NCI-H69 (cell line): ENCODE results near the gene SLC39A13.
A peak's percentile ranks its signal among the peaks of the same experiment; 100 is the strongest.

Experiments used
- DNase-seq: peaks from one replicate; lab custom pipeline; 2025; lab: John Stamatoyannopoulos, UW

Gene SLC39A13

DNA sequence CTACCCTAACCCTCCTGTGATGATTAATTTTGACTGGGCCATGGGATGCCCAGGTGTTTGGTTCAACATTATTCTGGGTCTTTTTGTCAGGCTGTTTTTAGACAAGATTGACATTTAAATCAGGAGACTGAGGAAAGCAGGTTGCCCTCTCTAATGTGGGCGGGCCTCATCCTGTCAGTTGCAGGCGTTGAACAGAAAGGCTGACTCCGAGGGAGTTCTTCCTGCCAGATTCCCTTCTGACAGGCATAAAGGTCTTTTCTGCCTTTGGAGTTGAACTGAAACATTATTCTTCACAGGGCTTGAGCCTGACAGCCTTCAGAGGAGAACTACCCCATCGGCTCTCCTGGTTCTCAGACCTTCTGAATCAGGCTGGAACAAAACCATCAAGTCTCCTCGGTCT is 22.1 kb downstream of the SLC39A13 start:
- DNase-seq = no peak

GRCh38 chr11:47431356-47432083 is 23.1 kb downstream of the SLC39A13 start:
- DNase-seq = no peak

GRCh38 chr11:47433157-47433556 is 24.8 kb downstream of the SLC39A13 start:
- no peak for DNase-seq

DNA sequence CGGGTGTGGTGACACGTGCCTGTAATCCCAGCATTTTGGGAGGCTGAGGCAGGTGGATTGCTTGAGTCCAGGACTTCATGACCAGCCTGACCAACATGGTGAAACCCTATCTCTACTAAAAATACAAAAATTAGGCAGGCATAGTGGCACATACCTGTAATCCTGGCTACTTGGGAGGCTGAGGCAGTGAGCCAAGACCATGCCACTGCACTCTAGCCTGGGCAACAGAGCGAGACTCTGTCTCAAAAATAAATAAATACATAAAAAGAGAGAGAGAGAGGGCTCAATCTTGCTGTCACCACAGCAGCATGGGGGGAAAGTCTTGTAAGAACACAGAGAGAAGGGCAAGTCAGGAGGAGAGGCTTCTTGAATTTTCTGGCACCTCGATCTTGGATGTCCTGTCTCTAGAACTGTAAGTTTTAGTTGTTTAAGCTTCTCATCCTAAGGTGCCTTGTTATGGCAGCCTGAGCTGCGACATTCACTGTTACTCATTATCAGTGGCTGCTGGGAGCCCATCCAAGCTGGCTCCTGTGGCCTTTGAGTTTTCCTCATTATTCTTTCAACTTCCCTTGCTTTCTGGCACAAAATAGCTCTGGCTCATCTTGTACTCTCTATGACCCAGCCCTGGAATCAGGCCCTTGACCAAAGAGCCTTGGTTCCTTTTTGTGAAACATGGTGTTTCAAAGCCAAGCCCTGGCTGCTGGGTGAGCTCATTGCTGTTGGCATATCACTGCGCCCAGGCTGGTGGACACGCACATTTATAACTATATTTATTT is 25.8 kb downstream of the SLC39A13 start:
- DNase-seq = no peak

DNA sequence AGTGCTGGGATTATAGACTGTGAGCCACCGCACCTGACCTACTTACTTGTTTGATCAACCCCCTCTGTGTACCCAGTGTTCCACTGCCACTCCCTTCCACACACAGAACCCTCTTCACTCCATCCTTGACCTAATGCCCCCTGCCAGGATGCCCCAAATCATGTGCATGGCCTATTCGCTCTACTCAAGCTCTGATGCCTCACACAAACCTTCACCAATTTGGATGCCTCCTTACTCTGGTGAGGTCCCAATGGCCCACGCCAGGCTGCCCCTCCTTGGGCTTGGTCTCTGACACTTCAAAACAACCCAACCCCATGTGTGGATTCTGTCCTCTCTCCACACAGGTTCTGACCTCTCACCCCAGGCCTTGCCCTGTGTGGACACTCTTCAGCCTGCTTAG is 27.3 kb downstream of the SLC39A13 start:
- no peak for DNase-seq

GRCh38 chr11:47436726-47437125 is 28.3 kb downstream of the SLC39A13 start:
- no peak for DNase-seq

- no peak for DNase-seq
Observed at GRCh38 chr11:47437218-47437745, 28.9 kb downstream of the SLC39A13 start.

DNA sequence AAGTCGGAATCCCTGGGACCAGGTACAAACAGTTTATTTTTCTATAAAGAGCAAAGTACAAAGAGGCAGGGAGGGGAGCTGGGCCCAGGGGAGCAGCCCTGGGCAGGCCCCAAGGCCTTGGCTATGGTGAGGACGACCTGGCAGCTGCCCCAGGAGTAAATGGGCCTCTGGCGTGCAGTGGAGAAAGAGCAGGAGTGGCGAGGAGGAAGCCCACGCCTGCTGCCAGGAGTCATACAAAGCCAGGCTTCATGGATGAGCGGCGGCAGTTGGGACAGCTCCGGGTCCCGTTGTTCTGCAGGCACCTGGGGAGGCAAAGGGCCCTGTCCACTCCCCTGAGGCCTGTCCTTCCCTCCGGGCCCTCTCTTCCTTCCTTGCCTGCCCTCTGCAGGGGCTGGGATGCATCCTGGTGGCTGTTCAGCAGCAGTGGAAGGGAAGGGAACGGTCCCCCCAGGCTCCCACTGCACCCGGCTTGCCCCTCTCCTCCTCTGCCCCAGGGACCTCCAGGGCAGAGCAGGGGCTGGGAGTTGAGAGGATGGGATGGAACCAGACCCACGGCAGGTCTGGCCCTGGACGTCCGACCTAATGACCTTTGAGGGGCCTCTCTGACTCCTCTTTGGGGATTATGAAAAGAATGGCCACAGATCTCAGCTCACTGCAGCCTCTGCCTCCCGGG is 29.5 kb downstream of the SLC39A13 start:
- DNase-seq = peak; percentile 78

GRCh38 chr11:47438721-47439120 is 30.3 kb downstream of the SLC39A13 start:
- DNase-seq = no peak

DNA sequence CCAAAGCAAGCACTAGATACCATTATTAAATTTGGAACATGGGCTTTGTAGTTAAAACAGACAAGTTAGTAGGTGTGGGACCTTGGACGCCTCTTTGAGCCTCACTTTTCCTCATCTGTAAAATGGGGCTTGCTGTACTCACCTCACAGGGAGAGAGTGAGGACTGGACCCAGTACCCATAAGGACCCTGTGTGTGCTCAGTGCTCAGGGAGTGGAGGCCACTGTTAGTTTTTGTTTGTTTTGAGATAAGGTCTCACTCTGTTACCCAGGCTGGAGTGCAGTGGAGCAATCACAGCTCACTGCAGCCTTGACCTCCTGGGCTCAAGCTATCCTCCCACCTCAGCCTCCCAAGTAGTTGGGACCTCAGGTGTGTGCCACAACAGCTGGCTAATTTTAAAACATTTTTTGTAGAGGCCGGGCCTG is 31.7 kb downstream of the SLC39A13 start:
- DNase-seq = no peak

DNA sequence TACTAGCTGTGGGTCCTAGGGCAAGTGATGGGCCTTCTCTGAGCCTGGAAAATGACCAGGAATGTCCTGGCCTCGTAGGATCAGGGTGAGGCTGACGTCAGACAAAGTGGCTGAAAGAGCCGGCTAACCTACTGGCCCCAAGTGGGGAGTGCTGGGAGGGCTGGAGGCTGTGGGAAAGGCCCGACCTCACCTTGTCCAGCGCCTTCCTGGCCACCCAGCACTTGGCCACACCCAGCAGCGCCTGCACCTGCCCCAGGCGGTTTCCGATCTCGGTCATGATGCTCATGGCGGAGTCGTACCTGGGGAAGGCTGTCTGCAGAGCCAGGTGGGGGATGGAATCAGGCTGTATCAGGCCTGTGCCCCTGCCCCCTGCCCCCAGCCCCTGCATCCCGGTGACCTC is 33.0 kb downstream of the SLC39A13 start:
- no peak for DNase-seq

GRCh38 chr11:47442514-47442913 is 34.1 kb downstream of the SLC39A13 start:
- DNase-seq = no peak

- DNase-seq = peak; percentile 66
Observed at GRCh38 chr11:47443028-47443700, 34.8 kb downstream of the SLC39A13 start.

GRCh38 chr11:47443817-47444216 is 35.4 kb downstream of the SLC39A13 start:
- DNase-seq = no peak

DNA sequence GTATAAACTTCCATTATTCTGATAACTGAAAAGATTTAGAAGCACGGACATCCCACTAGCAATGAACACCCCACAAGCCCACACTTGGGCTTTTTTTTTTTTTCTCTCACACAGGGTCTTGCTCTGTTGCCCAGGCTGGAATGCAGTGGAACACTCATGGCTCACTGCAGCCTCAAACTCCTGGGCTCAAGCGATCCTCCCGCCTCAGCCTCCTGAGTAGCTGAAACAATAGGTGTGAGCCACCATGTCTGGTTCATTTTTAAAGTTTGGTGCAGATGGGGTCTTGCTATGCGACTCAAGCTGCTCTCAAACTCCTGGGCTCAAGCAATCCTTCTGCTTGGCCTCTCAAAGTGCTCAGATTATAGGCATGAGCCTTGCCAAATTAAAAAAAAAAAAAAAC is 37.5 kb downstream of the SLC39A13 start:
- DNase-seq = no peak

DNA sequence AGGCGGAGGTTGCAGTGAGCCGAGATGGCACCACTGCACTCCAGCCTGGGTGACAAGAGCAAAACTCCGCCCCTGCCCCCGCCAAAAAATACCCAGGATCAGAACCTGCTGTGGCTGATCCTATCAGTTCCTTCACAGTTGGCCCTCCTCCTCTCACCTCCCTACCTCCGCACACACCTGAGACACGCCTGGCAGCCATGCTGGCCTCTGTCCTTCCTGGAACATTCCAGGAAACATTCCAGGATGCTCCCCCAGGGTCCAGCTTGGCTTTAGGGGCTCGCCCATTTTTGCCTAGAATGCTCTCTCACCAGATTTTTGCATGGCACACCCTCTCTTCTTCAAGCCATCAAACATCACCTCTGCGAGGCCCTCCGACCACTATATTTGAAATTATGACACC is 38.4 kb downstream of the SLC39A13 start:
- no peak for DNase-seq

DNA sequence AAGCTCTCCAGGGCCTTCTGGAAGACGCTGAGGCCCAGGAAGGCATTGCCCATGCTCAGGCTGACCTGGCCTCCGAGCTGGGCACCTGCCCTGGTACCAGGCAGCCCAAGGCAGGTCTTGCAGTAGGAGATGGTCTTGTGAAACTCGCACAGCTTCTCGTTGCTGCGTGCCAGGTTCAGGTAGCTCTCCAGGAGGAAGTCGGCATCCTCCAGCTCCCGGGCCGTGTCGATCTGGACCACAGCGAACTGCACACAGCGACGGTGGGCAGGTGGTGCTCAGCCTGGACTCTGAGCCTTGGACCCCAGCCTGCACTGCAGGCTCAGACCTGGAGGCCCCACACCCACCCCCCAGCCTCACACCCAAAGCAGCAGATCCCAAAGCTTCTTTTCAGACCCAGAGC is 39.5 kb downstream of the SLC39A13 start:
- DNase-seq = no peak

DNA sequence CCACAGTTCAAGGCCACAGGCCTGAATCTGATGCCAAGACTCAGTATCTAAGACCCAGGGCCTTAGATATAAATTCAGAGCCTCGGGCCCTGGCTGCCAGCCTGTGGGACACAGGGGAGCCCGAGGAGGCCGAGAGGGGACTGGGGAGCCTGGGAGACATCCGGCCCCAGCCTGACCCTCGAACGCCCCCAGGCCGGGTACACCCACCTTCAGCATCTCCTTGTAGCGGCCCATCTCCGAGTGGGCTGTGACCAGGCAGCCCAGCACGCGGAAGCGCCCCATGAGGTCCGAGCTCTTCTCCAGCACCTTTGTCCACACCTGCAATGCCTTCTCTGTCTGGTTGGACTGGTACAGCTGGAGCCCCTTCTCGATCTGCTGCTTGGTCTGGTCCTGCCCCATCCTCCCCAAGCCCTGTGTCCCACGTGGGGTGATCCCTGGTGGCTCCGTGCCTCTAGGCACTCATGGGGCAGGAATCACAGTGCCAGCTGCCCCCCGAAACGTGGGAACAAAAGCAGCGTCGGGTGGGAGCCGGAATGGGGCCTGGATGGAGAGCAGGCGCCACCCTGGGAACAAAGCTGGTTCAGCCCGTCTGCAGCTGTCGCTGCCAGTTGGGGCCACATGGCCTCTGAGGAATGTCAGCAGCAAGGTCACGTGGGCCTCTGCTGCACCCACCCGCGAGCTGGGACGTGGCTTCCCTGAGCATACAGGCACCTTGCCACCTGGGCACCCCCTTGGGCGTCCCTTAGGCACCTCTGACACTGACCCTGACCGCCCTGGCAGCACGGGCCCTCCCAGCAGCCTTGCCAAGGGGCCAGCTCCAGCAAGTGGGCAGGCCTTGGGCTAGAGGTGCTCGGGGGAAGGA is 40.4 kb downstream of the SLC39A13 start, which contains the start of gene RAPSN:
RAPSN (minus strand) TSS at position 571 of the 862 bp plus-strand sequence; CDS start at position 399, 172 bp downstream.
- DNase-seq = no peak

GRCh38 chr11:47449541-47449940 is 41.2 kb downstream of the SLC39A13 start:
- DNase-seq = no peak

GRCh38 chr11:47451436-47451835 is 43.0 kb downstream of the SLC39A13 start:
- no peak for DNase-seq

GRCh38 chr11:47451990-47452389 is 43.6 kb downstream of the SLC39A13 start:
- DNase-seq = no peak
